Activated CD4-positive, alpha-beta T cell treated with anti-CD3 and anti-CD28 coated beads, Interleukin-2, amount 50 U/mL, for 4 hours (primary cell): ENCODE results near the gene RIPOR1.

Source experiments
- DNase-seq, 2 experiments: peaks; one replicate each; pipeline ENCODE4 v3.0.0-alpha.2; 2020

RIPOR1 gene

GRCh38 chr16:67558859-67559258 lies 30.2 kb downstream of the RIPOR1 start:
- DNase-seq: no peak

GRCh38 chr16:67560827-67561342 lies 32.3 kb downstream of the RIPOR1 start:
- DNase-seq: no peak

GRCh38 chr16:67561501-67561823 lies 32.8 kb downstream of the RIPOR1 start:
- no peak for DNase-seq

- peak; percentile 94 to 97 for DNase-seq
Observed at GRCh38 chr16:67561824-67562525, 33.3 kb downstream of the RIPOR1 start.

GRCh38 chr16:67562526-67562917 lies 33.9 kb downstream of the RIPOR1 start, which contains the start of gene CTCF:
CTCF (plus strand) TSS chr16:67562526; CDS start chr16:67610833, 48,307 bp downstream.
- DNase-seq: peak; percentile 71 to 78

GRCh38 chr16:67562918-67563707 lies 34.5 kb downstream of the RIPOR1 start:
- DNase-seq: peak; percentile 47 to 51

DNA sequence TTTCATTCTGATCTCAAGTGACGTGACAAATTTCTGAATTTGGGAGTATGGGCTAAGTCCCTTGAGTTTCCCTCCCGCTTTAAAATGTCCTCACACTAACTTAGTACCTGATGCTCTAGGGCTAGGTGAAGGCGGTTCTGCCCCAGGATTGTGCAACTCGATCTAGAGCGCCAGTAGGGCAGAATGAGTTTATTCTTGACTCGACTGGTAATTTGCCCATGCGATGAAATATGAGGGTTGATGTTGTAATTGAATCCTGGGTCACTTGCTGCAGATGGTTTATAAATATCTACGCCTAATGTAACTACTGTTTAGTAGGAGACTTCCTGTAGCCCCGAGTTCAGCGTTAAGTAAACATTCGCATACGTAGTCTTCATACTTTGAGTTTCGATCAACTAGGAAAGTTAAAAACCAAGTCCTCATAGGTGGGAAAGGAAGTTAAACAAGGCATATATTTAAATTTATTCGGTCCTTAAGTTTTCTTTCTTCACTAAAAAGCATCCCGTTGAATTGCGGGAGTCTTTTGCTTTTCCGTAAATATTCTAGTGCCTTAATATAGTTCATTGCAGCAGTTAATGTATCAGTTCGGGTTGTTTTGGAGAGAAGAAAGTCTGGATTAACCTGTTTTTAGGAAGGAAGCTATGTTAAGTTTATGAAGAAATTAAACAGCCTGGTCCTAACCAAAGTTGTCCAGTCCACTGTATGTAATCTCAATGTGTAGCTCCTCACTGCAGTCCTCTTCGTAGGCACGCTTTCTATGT lies 35.3 kb downstream of the RIPOR1 start:
- DNase-seq: no peak

- DNase-seq: no peak
Observed at GRCh38 chr16:67565470-67566100, 37.0 kb downstream of the RIPOR1 start.

- no peak for DNase-seq
Observed at GRCh38 chr16:67571464-67571863, 42.8 kb downstream of the RIPOR1 start.

DNA sequence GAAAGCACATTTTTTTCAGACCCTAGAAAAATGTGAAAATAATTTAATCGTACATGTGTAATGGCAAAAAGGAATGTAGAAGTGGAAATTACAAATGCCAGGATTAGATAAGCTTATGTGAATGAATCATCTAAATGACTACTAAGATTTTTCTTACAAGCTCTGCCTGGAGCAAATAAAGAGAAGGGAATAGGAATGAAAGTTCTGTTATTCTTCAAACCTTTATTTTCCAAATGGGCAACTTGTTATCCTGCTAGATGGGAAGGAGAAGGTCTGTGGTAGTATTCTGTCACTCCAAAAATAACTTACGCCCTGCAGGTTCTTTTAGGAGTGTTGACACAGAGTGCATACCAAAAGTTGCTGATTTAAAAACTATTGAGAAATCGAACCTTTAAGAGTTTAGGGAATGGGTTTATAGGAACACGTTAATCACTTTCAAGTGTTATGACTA lies 43.4 kb downstream of the RIPOR1 start:
- no peak for DNase-seq

DNA sequence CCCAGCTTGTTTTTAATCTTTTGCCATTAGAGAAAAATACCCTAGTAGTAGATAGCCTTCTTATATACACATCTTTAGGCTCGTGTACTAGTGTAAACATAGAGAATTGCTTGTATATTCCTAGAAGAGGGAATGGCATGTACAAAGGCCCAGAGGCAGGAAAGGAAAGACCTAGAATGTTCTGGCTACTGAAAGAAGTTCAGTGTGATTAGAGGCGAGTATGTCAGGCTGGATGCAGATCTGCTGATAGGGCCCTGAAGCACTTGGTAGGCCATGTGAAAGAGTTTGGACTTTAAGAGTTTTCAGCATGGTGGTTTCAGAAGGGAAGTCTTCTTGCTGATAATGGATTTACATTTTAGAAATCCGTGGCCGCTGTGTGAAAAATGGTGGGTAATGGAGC lies 51.1 kb downstream of the RIPOR1 start:
- DNase-seq: no peak

- no peak for DNase-seq
Observed at GRCh38 chr16:67580202-67580601, 51.6 kb downstream of the RIPOR1 start.

DNA sequence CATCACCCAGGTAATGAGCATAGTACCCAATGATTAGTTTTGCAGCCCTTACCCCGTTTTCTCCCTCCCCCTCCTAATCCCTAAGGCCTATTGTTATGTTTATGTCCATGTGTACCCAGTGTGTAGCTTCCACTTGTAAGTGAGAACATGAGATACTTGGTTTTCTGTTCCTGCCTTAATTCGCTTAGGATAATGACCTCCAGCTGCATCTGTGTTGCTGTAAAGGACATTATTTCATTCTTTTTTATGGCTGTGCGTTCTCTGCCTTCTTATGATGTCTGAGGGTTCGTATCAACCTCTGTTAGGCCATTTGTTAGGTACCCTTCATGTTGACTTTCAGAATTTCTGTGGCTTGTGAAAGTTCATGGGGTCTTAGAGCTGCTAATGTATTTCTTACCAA lies 64.7 kb downstream of the RIPOR1 start:
- DNase-seq: no peak

DNA sequence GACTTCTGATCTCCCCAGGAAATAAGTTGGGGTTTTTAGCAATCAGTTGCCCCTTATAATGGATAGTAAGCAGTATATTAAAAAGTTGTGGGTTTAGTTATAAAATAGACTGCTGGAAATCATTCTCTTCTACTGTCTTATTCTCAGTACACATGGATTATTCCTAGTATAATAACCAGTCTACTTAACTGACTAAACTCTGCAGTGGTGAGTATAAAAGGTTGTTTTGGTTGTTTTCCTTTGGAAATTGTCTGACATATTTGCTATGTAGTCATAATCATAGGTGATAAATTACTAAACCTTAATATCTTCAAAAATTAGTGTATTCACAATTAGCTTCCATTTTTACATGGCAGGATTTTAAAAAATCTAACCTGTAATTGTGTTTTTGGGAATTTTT lies 65.1 kb downstream of the RIPOR1 start:
- DNase-seq: no peak

DNA sequence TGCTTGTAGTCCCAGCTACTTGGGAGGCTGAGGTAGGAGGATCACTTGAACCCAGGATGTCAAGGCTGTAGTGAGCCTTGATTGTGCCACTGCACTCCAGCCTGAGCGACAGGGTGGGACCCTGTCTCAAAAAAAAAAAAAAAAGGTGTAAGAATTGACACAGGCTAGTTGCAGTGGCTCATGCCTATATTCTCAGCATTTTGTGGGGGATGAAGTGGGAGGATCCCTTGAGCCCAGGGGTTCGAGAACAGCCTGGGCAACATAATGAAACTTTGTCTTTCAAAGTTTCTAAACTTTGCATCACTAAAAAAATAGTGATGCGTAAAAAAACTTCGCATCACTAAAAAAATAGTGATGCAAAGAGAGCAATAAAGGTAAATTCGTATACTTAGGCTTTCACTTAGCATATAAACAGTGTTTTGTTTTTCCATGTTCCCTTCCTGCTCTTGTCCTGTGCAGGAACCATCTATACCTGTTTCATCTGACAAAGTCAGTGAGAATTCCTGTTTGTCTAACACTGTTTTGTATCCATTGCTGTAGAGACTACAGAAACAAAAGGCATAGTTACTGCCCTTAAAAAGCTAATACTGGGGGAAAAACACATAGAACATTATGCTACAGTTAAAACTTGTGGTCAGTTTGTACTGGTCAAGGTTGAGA lies 65.8 kb downstream of the RIPOR1 start:
- DNase-seq: no peak

DNA sequence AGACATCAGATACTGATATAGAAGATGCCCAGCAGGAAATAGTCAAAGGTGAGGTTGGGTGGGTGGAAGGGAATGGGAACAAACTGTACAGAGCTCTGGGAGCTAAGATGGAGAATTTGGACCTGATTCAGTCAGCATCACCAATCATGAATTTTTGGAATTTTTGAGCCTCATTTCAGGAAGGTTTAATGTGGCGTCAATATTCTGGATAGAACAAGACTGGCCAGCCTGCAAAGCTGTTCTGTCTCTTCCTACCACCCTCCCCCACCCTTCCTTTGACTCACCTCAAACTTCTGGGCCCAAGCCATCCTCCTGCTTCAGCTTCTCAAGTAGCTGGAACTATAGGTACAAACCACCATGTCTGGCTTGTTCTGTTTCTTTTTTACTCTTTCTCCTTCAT lies 66.3 kb downstream of the RIPOR1 start:
- no peak for DNase-seq
